Measurements from ENCODE around the gene PIGT.

- TF ChIP-seq ZNF600 (tag by site-specific recombination; IDR thresholded peaks at IDR 0.05) (no peak), ZSCAN23 (tag by site-specific recombination; IDR thresholded peaks at IDR 0.05) (no peak), KLF16 (tag by site-specific recombination; IDR thresholded peaks at IDR 0.05) (no peak), ZNF561 (tag by site-specific recombination; IDR thresholded peaks at IDR 0.05; ENCODE audit: borderline replicate concordance) (no peak)
Observed at GRCh38 chr20:45387274-45387673, 28.7 kb upstream of the PIGT start.

Measured in HEK293 (cell line).